ENCODE data around the gene DLGAP1.
A peak's percentile ranks its signal among the peaks of the same experiment; 100 is the strongest.
"Not testable (repeated sequence)": the region's sequence is repeated elsewhere in the genome, so short reads cannot be mapped to it uniquely, and the experiment has no call there.

Gene DLGAP1

GRCh38 chr18:4308576-4308975, 146.5 kb downstream of the DLGAP1 start:
- H3K4me3 ChIP-seq (ENCODE audit: low read depth, low read length): no peak overlapping the region
- TF ChIP-seq CTCF (IDR thresholded peaks at IDR 0.05; ENCODE audit: insufficient read depth, low read depth, low read length, missing control alignments): no peak
- DNase-seq (ENCODE audit: low read depth): no peak

- TF ChIP-seq CTCF (IDR thresholded peaks at IDR 0.05; ENCODE audit: insufficient read depth, low read depth, low read length, missing control alignments): no peak
Measured at GRCh38 chr18:4299395-4299794, 155.7 kb downstream of the DLGAP1 start.

GRCh38 chr18:4293337-4293736, 161.8 kb downstream of the DLGAP1 start:
- no peak overlapping the region for H3K4me3 ChIP-seq (ENCODE audit: low read depth, low read length)
- DNase-seq (ENCODE audit: low read depth): peak; percentile 38
- TF ChIP-seq CTCF (IDR thresholded peaks at IDR 0.05; ENCODE audit: insufficient read depth, low read depth, low read length, missing control alignments): no peak

More at GRCh38 chr18:4299395-4299794, 155.7 kb downstream of the DLGAP1 start:
- H3K4me3 ChIP-seq (ENCODE audit: low read depth, low read length): no peak overlapping the region
- DNase-seq (ENCODE audit: low read depth): no peak

GRCh38 chr18:4292696-4293095, 162.4 kb downstream of the DLGAP1 start:
- TF ChIP-seq CTCF (IDR thresholded peaks at IDR 0.05; ENCODE audit: insufficient read depth, low read depth, low read length, missing control alignments): no peak
- DNase-seq (ENCODE audit: low read depth): no peak
- H3K4me3 ChIP-seq (ENCODE audit: low read depth, low read length): no peak overlapping the region

- H3K4me3 ChIP-seq (ENCODE audit: low read depth, low read length): not testable (repeated sequence)
- DNase-seq (ENCODE audit: low read depth): peak; percentile 47
Measured at GRCh38 chr18:4287340-4287739, 167.8 kb downstream of the DLGAP1 start.

GRCh38 chr18:4286256-4286655, 168.9 kb downstream of the DLGAP1 start:
- no peak for DNase-seq (ENCODE audit: low read depth)
- TF ChIP-seq CTCF (IDR thresholded peaks at IDR 0.05; ENCODE audit: insufficient read depth, low read depth, low read length, missing control alignments): no peak
- H3K4me3 ChIP-seq (ENCODE audit: low read depth, low read length): no peak overlapping the region

GRCh38 chr18:4285525-4285924, 169.6 kb downstream of the DLGAP1 start:
- no peak overlapping the region for H3K4me3 ChIP-seq (ENCODE audit: low read depth, low read length)
- no peak for TF ChIP-seq CTCF (IDR thresholded peaks at IDR 0.05; ENCODE audit: insufficient read depth, low read depth, low read length, missing control alignments)
- no peak for DNase-seq (ENCODE audit: low read depth)
